T-helper 1 cell treated with Interleukin-12 subunit alpha and Interleukin-12 subunit beta and Interleukin-4 antibody, amounts not matched to agents 30 ng/mL and 1 ng/mL, for 36 hours (primary cell): ENCODE data around the gene MEGF11. TPM values are rescaled to one million over a fixed set of nuclear protein-coding genes. Genes with fewer than 3 reads are reported as not detected.

ENCODE experiments used
- intact Hi-C: fragments of 100-400 bp; cut with micrococcal nuclease; formaldehyde crosslinking; loops from one replicate; pipeline ENCODE4 v1.15.1; 2024
- total RNA-seq: library from RNA; stranded (reverse); gene quantifications from 2 replicates; pipeline ENCODE4 v1.2.3, GENCODE V29; 2022

The MEGF11 gene
- total RNA-seq, 1 donor from 2014 or later = 0.78 TPM

DNA sequence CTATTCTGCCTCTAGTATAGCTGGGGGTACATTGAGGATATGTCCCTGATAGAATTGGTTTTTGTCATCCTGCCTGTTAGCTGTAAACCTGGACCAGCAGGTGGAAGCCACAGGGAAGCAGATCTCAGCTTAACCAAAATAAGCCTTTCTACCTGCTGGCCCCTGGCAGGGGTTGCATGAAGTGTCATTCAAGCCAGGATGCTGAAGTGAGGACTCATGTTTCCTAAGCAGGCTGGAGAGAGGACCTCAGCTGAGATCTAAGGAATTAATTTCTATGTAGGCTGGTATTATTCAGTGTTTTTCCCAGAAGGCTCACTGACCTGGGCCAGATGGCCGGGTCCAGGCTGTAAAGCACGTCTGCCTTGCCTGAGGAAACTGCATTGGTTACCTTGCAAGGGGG is 128.9 kb downstream of the MEGF11 start:
- intact Hi-C loops = no loop called here

DNA sequence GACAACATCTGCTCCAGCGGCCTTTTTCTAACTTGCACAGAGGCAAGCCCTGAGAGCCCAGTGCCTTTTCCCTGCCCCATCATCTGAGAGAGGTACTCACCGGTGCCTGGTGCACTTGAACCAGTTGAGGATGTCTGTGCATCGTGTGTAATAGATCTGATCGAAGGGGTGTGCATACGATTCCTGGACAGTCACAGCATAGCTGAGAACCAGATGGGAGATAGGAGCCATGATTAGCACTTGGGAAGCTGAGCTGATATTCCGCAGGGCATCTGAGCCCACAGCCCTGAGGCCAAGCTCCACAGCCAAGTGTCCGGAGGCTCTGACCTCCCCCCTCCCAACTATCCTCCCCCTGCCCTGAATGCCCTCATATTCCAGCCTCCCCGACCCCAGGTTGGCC is 129.8 kb downstream of the MEGF11 start:
- intact Hi-C loops = no loop called here

DNA sequence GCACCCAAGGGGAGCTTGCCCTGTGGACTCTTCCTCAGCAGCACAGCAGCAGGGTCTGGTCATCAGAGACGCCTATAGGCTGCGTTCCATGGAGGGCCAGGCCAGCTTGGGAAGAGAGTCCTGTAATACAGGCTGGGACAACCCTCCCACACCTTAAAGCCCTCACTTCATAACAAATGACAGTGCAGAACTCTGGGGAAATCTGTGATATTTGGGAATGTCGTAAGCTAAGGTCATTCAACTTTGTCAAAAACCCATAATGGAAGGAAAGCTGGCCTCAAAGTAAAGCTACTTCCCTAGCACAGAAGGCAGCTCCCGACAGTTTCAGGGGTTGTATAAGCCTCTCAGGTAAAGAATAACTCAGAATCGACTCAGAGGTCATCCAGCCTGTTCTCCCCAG is 133.1 kb downstream of the MEGF11 start:
- intact Hi-C loops = no loop called here

DNA sequence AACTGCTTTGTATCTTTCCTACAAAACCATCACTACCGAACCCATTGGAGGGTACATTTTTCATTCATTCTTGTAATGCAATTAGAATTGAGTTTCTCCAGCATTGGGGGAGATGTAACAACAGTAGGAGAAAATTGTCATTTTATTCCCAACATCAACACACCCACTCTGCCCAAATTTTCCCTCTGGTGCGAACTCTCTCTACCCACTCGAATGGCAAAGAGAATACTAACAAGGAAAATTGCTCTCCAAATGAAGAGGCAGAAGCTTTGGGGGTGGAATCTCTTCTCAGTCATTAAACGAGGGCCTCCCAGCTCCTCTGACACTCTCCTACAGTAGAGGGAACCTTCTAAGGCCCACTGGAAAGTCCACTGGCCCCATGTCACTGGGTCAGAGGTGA is 135.7 kb downstream of the MEGF11 start:
- intact Hi-C loops = no loop called here

DNA sequence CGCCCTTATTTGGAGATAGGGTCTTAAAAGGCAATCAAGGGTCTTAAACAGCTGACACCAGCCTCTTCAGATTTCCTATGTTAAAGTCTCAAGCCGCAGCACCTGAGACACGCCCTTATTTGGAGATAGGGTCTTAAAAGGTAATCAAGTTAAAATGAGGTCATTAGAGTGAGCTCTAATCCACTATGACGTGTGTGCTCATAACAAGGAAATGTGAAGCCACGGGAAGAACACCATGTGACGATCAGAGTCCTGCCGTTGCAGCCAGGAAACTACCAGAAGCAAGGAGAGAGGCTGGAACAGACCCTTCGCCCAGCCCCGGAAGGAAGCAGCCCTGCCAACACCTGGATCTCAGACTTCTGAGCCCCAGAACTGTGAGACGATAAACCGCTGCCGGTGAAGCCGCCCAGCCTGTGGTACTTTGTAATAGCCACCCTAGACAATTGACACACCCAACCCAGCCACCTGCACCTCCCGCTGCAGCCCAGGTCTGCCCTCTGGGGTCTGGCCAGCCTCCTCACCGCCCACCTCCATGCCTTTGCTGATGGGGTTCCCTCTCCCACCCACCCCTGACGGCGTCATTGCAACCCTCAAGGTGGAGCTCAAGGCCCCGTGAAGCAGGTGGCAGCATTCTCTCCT is 137.9 kb downstream of the MEGF11 start:
- intact Hi-C loops = no loop called here

- intact Hi-C loops = no loop called here
Measured at GRCh38 chr15:66114863-66115425, 138.6 kb downstream of the MEGF11 start.

DNA sequence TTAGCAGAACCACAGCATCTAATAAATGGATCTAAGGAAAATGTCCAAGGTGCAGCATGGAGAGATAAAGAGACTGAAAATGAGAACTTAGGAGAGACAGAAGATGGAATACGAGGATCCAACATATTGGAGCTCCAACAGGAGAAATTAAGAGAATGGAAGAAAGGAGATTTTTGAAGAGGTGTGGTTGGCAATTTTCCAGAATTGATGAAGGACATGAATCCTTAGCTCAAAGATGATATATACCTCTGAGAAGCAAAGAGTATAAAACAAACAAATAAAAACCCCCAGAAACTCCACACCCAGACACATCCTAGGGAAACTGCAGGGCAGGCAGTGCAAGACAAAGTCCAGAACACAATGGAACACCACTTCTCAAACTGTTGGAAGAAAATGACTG is 141.2 kb downstream of the MEGF11 start:
- intact Hi-C loops = no loop called here

GRCh38 chr15:66111363-66111762 is 142.2 kb downstream of the MEGF11 start:
- intact Hi-C loops = no loop called here

DNA sequence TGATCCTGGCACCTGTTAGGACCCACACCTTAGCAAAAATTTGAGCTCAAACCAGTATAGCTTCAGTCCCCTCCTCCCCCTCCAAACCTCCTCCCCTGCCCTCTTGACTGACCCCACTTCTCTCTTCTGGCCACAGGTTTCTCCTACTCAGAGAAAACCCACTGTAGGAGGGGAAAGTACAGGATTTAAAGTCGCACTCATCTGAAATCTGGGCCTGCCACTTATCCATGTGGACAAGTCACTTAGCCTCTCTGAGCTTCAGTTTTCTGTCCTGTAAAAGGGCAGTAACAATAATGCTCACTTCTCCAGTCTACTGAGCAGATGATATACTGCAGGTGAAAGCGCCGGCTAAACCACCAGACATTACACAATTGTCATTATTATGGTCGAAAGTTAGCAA is 142.7 kb downstream of the MEGF11 start:
- intact Hi-C loops = no loop called here

DNA sequence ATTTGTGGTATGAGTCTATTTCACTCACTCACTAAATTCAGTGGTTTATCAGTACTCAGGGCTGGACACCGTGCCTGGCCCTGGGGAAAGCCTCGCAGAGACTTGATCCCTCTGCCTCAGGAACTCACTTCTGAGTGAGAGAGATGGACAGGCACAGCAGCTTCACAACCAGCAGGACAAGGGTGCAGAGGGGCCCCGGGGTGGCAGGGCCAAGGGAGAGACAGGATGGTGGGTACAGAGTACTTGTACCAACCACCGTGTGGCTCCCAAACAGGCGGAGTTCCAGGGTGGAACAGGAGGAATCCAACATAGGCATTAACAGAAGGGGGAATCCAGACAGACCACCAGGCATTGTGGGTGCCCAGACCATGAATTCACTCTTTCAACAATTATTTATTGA is 143.7 kb downstream of the MEGF11 start:
- intact Hi-C loops = no loop called here

GRCh38 chr15:66108483-66109265 is 144.9 kb downstream of the MEGF11 start:
- intact Hi-C loops = no loop called here

- intact Hi-C loops = no loop called here
Measured at GRCh38 chr15:66107070-66107469, 146.5 kb downstream of the MEGF11 start.

GRCh38 chr15:66105286-66106265 is 148.0 kb downstream of the MEGF11 start:
- intact Hi-C loops = no loop called here

DNA sequence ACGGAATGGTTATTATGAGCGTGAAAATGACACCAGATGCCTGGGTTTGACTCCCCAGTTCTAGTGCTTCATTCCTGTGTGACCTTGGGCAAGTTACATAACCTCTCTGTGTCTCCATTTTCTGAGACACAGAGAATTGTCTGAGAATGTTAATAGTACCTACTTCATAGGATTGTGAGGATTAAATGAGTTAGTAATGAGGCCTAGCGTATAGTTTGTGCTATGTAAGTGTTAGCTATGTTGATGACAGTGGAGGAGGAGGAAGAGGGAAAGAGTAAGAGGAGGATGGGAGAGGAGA is 150.3 kb downstream of the MEGF11 start:
- intact Hi-C loops = no loop called here

- intact Hi-C loops = no loop called here
Measured at GRCh38 chr15:66102563-66103292, 150.8 kb downstream of the MEGF11 start.

GRCh38 chr15:66101715-66102395 is 151.7 kb downstream of the MEGF11 start:
- intact Hi-C loops = no loop called here

DNA sequence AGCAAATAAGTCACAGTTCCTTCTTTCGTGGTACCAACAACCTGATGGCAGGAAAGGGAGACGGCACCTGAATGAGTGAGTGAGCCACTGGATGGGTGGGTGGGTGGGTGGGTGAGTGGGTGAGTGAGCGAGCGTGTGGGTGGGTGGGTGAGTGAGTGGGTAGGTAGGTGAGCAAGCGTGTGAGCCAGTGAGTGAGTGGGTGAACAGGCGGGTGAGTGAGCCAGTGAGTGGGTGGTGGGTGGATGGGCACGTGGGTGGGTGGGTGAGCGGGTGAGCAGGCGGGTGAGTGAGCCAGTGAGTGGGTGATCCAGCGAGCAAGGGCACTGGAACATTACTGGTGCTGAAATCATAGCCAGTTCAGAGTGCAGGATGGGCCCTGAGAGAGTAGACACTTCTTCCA is 152.8 kb downstream of the MEGF11 start:
- intact Hi-C loops = no loop called here

- intact Hi-C loops = no loop called here
Measured at GRCh38 chr15:66099950-66100671, 153.4 kb downstream of the MEGF11 start.

GRCh38 chr15:66098022-66098363 is 155.6 kb downstream of the MEGF11 start:
- intact Hi-C loops = no loop called here
